SK-N-SH treated with all-trans-retinoic acid at 6 μM for 48 hours (cell line): Measurements from ENCODE around the gene C1orf198.

Experiments used
- ATAC-seq: fragments of 200-7000 bp; cut with Tn5 transposase; 3 replicates; pipeline ENCODE4 v1.9.1; 2020; ENCODE audit warnings: mild to moderate bottlenecking, moderate library complexity
- ARNTL ChIP-seq: fragments of 450-650 bp; formaldehyde crosslinking; IDR thresholded peaks from 2 replicates; pipeline ENCODE4 v1.5.0; 2020; ENCODE audit warnings: low read depth, mild to moderate bottlenecking, moderate library complexity, borderline replicate concordance
- CSDC2 ChIP-seq: fragments of 250-450 bp; sonication (Bioruptor Pico); IDR thresholded peaks from 2 replicates; pipeline ENCODE4 v1.5.0; 2020; ENCODE audit warnings: mild to moderate bottlenecking, moderate library complexity
- CSRNP3 ChIP-seq: fragments of 250-450 bp; sonication (Bioruptor Pico); IDR thresholded peaks from 2 replicates; pipeline ENCODE4 v1.5.1; 2021; ENCODE audit warnings: mild to moderate bottlenecking, moderate library complexity
- ESRRG ChIP-seq: fragments of 250-450 bp; sonication (Bioruptor Pico); IDR thresholded peaks from 2 replicates; pipeline ENCODE4 v1.6.1; 2021; ENCODE audit warnings: mild to moderate bottlenecking
- GLIS3 ChIP-seq: fragments of 250-450 bp; sonication (Bioruptor Pico); IDR thresholded peaks from 2 replicates; pipeline ENCODE4 v1.5.0; 2020; ENCODE audit warnings: mild to moderate bottlenecking, moderate library complexity
- ISL1 ChIP-seq: fragments of 250-450 bp; sonication (Bioruptor Pico); IDR thresholded peaks from 2 replicates; pipeline ENCODE4 v2.1.2; 2022; ENCODE audit warnings: mild to moderate bottlenecking, moderate library complexity
- OSR1 ChIP-seq: fragments of 250-450 bp; sonication (Bioruptor Pico); IDR thresholded peaks from 2 replicates; pipeline ENCODE4 v1.8.0; 2022; ENCODE audit warnings: moderate library complexity, mild to moderate bottlenecking, inconsistent platforms
- POU6F1 ChIP-seq: fragments of 250-450 bp; sonication (Bioruptor Pico); IDR thresholded peaks from 2 replicates; pipeline ENCODE4 v1.8.0; 2021; ENCODE audit warnings: low read depth, mild to moderate bottlenecking, moderate library complexity, borderline replicate concordance
- PPARA ChIP-seq: fragments of 250-450 bp; sonication (Bioruptor Pico); IDR thresholded peaks from 2 replicates; pipeline ENCODE4 v1.5.0; 2020; ENCODE audit warnings: mild to moderate bottlenecking, borderline replicate concordance
- RARB ChIP-seq: fragments of 250-450 bp; sonication (Bioruptor Pico); IDR thresholded peaks from 2 replicates; pipeline ENCODE4 v1.8.0; 2021; ENCODE audit warnings: mild to moderate bottlenecking, moderate library complexity
- SNAI2 ChIP-seq: fragments of 250-450 bp; sonication (Bioruptor Pico); IDR thresholded peaks from 2 replicates; pipeline ENCODE4 v1.5.0; 2020; ENCODE audit warnings: mild to moderate bottlenecking, moderate library complexity
- TCF4 ChIP-seq: fragments of 250-450 bp; sonication (Bioruptor Pico); IDR thresholded peaks from 2 replicates; pipeline ENCODE4 v1.8.0; 2021; ENCODE audit warnings: mild to moderate bottlenecking, moderate library complexity, borderline replicate concordance
- TSHZ2 ChIP-seq: fragments of 250-450 bp; sonication (Bioruptor Pico); IDR thresholded peaks from 2 replicates; pipeline ENCODE4 v1.5.0; 2020; ENCODE audit warnings: mild to moderate bottlenecking, moderate library complexity
- ZC3H10 ChIP-seq: fragments of 250-450 bp; sonication (Bioruptor Pico); IDR thresholded peaks from 2 replicates; pipeline ENCODE4 v1.5.1; 2021; ENCODE audit warnings: mild to moderate bottlenecking, moderate library complexity
- ZFP3 ChIP-seq: fragments of 250-450 bp; sonication (Bioruptor Pico); IDR thresholded peaks from 2 replicates; pipeline ENCODE4 v1.5.0; 2020; ENCODE audit warnings: mild to moderate bottlenecking, moderate library complexity
- ZFP30 ChIP-seq: fragments of 450-650 bp; formaldehyde crosslinking; IDR thresholded peaks from 2 replicates; pipeline ENCODE4 v1.5.0; 2022; ENCODE audit warnings: mild to moderate bottlenecking, moderate library complexity
- ZNF565 ChIP-seq: fragments of 450-650 bp; formaldehyde crosslinking; conservative IDR thresholded peaks from 2 replicates; pipeline ENCODE4 v1.5.0; 2020; ENCODE audit warnings: low read depth, mild to moderate bottlenecking, moderate library complexity
- ZNF70 ChIP-seq: fragments of 450-650 bp; formaldehyde crosslinking; IDR thresholded peaks from 2 replicates; pipeline ENCODE4 v1.5.0; 2020; ENCODE audit warnings: mild to moderate bottlenecking, moderate library complexity
- ZNF8 ChIP-seq: fragments of 450-650 bp; formaldehyde crosslinking; IDR thresholded peaks from 2 replicates; pipeline ENCODE4 v1.5.0; 2020; ENCODE audit warnings: mild to moderate bottlenecking, moderate library complexity
- TF ChIP-seq, protein P1 (sequence below): fragments of 250-450 bp; sonication (Bioruptor Pico); IDR thresholded peaks from 2 replicates; pipeline ENCODE4 v1.8.0; 2020; ENCODE audit warnings: mild to moderate bottlenecking, moderate library complexity, borderline replicate concordance
- TF ChIP-seq, protein P2 (sequence below): fragments of 250-450 bp; sonication (Bioruptor Pico); IDR thresholded peaks from 2 replicates; pipeline ENCODE4 v1.5.1; 2020; ENCODE audit warnings: low read depth, mild to moderate bottlenecking, moderate library complexity

C1orf198 gene

DNA sequence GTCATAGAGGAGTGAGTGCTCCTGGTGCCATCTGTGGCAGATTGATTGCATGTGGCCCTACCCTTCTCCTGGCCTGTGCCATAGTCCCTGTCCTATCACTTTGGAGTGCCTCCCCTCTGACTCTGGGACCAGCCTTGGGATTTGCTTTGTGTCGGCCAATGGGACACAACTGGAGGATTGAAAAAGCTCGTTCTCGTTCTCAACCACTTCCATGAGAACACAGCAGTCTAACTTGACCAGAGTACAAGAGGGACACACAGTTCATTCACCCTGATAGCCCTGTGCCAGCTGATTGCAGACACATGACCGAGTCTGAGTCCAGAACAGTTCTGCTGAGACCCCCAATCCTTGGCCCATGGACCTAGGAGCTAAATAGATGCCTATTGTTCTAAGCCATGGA is 47.8 kb downstream of the C1orf198 start:
- no peak for ATAC-seq
- TF ChIP-seq ZC3H10 (CRISPR knock-in tag): no peak
- no peak for TF ChIP-seq ESRRG (CRISPR knock-in tag)
- TF ChIP-seq ZNF8 (CRISPR knock-in tag): no peak
- no peak for TF ChIP-seq RARB (CRISPR knock-in tag)
- TF ChIP-seq SNAI2 (CRISPR knock-in tag): no peak
- TF ChIP-seq ZNF565: no peak
- no peak for TF ChIP-seq ZFP30 (CRISPR knock-in tag)
- TF ChIP-seq POU6F1 (CRISPR knock-in tag): no peak
- no peak for TF ChIP-seq TCF4 (CRISPR knock-in tag)
- TF ChIP-seq, protein P1, sequence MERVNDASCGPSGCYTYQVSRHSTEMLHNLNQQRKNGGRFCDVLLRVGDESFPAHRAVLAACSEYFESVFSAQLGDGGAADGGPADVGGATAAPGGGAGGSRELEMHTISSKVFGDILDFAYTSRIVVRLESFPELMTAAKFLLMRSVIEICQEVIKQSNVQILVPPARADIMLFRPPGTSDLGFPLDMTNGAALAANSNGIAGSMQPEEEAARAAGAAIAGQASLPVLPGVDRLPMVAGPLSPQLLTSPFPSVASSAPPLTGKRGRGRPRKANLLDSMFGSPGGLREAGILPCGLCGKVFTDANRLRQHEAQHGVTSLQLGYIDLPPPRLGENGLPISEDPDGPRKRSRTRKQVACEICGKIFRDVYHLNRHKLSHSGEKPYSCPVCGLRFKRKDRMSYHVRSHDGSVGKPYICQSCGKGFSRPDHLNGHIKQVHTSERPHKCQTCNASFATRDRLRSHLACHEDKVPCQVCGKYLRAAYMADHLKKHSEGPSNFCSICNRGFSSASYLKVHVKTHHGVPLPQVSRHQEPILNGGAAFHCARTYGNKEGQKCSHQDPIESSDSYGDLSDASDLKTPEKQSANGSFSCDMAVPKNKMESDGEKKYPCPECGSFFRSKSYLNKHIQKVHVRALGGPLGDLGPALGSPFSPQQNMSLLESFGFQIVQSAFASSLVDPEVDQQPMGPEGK: no peak
- TF ChIP-seq ISL1: no peak
- no peak for TF ChIP-seq PPARA
- TF ChIP-seq, all 23 proteins: peak for 0

DNA sequence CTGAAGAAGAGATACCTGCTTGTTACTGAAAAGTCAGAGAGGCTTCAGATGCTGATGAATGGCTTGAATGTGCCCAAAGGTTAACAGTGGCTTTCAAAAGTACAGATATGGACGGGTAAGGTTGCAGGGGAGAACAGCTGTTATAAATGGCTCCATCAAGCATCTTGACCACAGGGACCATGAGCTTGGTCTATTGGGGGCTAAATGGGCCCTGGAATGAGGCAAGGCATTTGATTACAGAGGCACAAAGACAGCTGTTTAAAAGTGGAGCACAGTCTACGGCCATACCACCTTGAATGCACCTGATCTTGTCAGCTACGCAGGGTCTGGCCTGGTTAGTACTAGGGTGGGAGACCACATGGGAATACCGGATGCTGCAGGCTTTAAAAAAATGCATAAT is 48.3 kb downstream of the C1orf198 start:
- no peak for ATAC-seq

GRCh38 chr1:230818901-230819300 is 49.4 kb downstream of the C1orf198 start:
- ATAC-seq: no peak
- no peak for TF ChIP-seq GLIS3
- TF ChIP-seq ZFP3 (CRISPR knock-in tag): no peak
- TF ChIP-seq, protein P2, sequence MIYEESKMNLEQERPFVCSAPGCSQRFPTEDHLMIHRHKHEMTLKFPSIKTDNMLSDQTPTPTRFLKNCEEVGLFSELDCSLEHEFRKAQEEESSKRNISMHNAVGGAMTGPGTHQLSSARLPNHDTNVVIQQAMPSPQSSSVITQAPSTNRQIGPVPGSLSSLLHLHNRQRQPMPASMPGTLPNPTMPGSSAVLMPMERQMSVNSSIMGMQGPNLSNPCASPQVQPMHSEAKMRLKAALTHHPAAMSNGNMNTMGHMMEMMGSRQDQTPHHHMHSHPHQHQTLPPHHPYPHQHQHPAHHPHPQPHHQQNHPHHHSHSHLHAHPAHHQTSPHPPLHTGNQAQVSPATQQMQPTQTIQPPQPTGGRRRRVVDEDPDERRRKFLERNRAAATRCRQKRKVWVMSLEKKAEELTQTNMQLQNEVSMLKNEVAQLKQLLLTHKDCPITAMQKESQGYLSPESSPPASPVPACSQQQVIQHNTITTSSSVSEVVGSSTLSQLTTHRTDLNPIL: no peak
- no peak for TF ChIP-seq ZNF565
- no peak for TF ChIP-seq SNAI2 (CRISPR knock-in tag)
- TF ChIP-seq CSDC2 (CRISPR knock-in tag): no peak
- TF ChIP-seq CSRNP3 (CRISPR knock-in tag): no peak
- no peak for TF ChIP-seq PPARA
- no peak for TF ChIP-seq ZFP30 (CRISPR knock-in tag)
- no peak for TF ChIP-seq POU6F1 (CRISPR knock-in tag)
- TF ChIP-seq TSHZ2 (CRISPR knock-in tag): no peak
- TF ChIP-seq ZC3H10 (CRISPR knock-in tag): no peak
- TF ChIP-seq RARB (CRISPR knock-in tag): no peak
- no peak for TF ChIP-seq OSR1 (CRISPR knock-in tag)
- TF ChIP-seq ZNF70: no peak
- no peak for TF ChIP-seq ZNF8 (CRISPR knock-in tag)
- no peak for TF ChIP-seq ARNTL
- TF ChIP-seq ESRRG (CRISPR knock-in tag): no peak

More for the DNA sequence above, 48.3 kb downstream of the C1orf198 start:
- TF ChIP-seq TCF4 (CRISPR knock-in tag): no peak
- TF ChIP-seq, protein P1: no peak
